Upper lobe of left lung (tissue), 4 donors: Measurements from ENCODE around the gene RGS11.

Experiments
- CTCF ChIP-seq, 6 experiments: fragments of 450-650 bp in 4 of 6; fragments of 200-600 bp in 2 of 6; sonication (generic) in 2 of 6; IDR thresholded peaks; one replicate each; pipeline ENCODE4 v1.5.1; 2016 to 2019; ENCODE audit warnings: antibody characterized with exemption in 6 of 6
- EP300 ChIP-seq, 4 donors: sonication (generic); formaldehyde crosslinking; IDR thresholded peaks; one replicate each; pipeline ENCODE4 v1.5.1; 2017; ENCODE audit warnings: antibody characterized with exemption in 4 of 4, control low read depth in 2 of 4
- POLR2A ChIP-seq, 4 donors: fragments of 450-650 bp; IDR thresholded peaks; one replicate each; pipeline ENCODE4 v1.5.1; 2016 to 2017; ENCODE audit warnings: antibody characterized with exemption in 4 of 4, mild to moderate bottlenecking in 2 of 4
- POLR2AphosphoS5 ChIP-seq, 2 donors: sonication (generic); formaldehyde crosslinking; IDR thresholded peaks; one replicate each; pipeline ENCODE4 v1.5.1; 2017; ENCODE audit warnings: antibody characterized with exemption in 2 of 2

GRCh38 chr16:318628-319027 lies 42.9 kb upstream of the RGS11 start:
- TF ChIP-seq CTCF (IDR thresholded peaks at IDR 0.05) (no peak), POLR2AphosphoS5 (IDR thresholded peaks at IDR 0.05) (no peak), EP300 (IDR thresholded peaks at IDR 0.05) (no peak), POLR2A (IDR thresholded peaks at IDR 0.05) (no peak)
